T-helper 2 cell treated with Interferon-gamma antibody and Interleukin-4, amounts not matched to agents 5 μg/mL and 100 μg/mL, for 36 hours (primary cell): Measurements from ENCODE around the gene AQP6.

Experiments used
- DNase-seq: peaks from one replicate; pipeline ENCODE4 v3.0.0; 2021; ENCODE audit warnings: low spot score
- H3K27ac Mint-ChIP-seq: one replicate; pipeline ENCODE4 v1.8.0; 2021; ENCODE audit warnings: mild to moderate bottlenecking, mixed read lengths
- H3K27me3 Mint-ChIP-seq: one replicate; pipeline ENCODE4 v1.8.0; 2021; ENCODE audit warnings: low read depth, mixed read lengths
- H3K36me3 Mint-ChIP-seq: one replicate; pipeline ENCODE4 v1.8.0; 2021; ENCODE audit warnings: low read depth, mixed read lengths
- H3K4me1 Mint-ChIP-seq: one replicate; pipeline ENCODE4 v1.8.0; 2021; ENCODE audit warnings: low read depth, mixed read lengths
- H3K4me3 Mint-ChIP-seq: one replicate; pipeline ENCODE4 v1.8.0; 2022; ENCODE audit warnings: mild to moderate bottlenecking, moderate library complexity, mixed read lengths
- H3K9me3 Mint-ChIP-seq: one replicate; pipeline ENCODE4 v1.8.0; 2021; ENCODE audit warnings: mixed read lengths

AQP6 gene

DNA sequence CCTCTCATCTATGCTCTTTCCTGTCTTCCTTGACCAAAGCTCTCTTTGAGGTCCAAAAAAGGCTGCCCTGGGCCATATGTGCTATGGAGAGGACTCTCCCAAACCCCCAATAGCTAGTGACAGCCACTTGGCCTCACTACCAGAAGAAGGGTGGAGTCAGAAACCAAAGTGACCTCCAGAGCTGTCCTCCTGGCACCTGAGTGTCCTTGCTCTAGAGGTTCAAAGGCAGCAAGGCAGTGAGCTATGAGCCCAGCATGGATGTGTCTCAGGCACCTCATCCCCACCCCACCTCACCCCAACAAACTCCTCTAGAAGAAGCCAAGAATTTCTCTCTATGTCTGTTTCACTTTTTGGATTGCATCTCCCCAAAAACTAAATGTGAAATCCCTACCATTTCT is 15.2 kb upstream of the AQP6 start:
- Mint-ChIP-seq H3K4me1 (peaks cover 4% of the 10 kb centered on the region), H3K9me3 (no peaks in the 10 kb centered on the region), H3K27me3 (peaks cover 74% of the 10 kb centered on the region), H3K36me3 (no peaks in the 10 kb centered on the region), H3K27ac (no peak overlapping the region), H3K4me3 (no peak overlapping the region)
- no peak for DNase-seq

DNA sequence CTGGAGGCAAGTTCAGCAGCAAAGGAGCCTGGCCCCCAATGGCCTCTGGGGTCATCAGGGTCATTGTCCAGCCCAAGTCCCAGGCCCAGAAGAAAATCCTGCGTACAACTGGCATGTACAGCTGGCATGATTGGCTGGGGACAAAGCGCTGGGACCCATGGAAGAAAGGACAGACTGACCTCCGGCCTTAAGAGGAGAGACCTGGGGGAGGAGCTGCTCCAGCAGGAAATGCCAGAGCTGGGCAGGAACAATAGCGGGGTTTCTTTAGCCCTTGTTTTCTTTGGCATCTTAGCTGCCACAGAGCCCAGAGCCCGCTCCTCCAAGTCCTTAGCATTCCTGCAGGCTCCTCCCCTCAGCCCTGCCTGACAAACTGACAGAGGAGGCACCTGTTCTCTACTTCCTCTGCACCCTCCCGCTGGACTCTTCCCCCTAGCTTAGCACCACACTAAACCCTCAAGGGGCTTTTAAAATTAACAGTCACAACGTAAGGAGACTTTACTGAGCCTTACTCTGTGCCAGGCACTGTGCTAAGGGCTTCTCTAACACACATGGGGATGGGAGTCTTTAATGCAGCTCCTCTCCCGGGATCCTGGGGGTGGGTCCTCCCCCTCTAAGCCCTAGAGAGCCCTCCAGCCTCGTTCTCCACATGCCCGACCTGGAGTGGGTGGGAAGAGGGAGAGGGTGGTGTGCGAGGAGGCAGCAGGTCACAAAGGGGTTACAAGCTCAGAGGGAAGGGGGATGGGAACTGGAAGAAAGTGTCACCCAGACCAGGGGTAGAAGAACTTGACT is 12.9 kb upstream of the AQP6 start:
- Mint-ChIP-seq H3K27ac (no peak overlapping the region), H3K9me3 (no peaks in the 10 kb centered on the region)

DNA sequence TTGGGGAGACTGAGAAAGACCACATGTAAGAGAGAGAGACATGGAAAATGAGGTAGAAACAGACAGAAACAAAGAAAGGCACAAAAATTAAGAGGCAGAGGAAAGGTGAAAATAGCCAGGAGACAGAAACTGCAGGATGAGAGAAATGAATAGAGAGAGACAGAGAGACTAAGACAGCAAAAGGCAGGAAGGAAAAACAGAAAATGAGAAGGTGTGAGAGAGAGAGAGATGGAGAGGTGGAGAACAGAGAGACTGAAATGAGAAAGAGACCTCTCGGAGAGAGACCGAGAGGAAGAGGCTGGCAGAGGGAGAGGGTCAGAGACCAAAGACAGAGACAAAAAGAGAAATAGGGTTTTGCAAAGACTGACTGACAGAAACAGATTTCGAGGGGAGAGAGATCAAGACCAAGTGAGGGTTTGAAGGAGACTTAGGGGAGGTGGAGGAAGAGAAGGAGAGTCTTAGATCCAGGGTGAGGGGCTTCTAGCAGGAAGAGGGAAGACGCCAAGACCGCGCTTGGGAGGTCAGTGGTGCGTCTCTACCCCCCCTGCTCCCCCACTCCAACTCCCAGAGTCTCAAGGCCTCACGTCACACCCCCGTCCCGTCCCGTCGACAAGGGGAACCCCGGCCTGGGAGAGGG is 12.2 kb upstream of the AQP6 start:
- H3K4me3 Mint-ChIP-seq: peak overlapping the region; percentile 9
- peaks cover 4% of the 10 kb centered on the region for H3K4me1 Mint-ChIP-seq
- H3K36me3 Mint-ChIP-seq: no peaks in the 10 kb centered on the region
- DNase-seq: no peak
- no peak overlapping the region for H3K27ac Mint-ChIP-seq
- no peaks in the 10 kb centered on the region for H3K9me3 Mint-ChIP-seq
- H3K27me3 Mint-ChIP-seq: peaks cover 80% of the 10 kb centered on the region

More for the DNA sequence above, 12.9 kb upstream of the AQP6 start:
- Mint-ChIP-seq H3K4me3 (no peak overlapping the region), H3K4me1 (peaks cover 4% of the 10 kb centered on the region), H3K36me3 (no peaks in the 10 kb centered on the region), H3K27me3 (peaks cover 82% of the 10 kb centered on the region)
- no peak for DNase-seq

DNA sequence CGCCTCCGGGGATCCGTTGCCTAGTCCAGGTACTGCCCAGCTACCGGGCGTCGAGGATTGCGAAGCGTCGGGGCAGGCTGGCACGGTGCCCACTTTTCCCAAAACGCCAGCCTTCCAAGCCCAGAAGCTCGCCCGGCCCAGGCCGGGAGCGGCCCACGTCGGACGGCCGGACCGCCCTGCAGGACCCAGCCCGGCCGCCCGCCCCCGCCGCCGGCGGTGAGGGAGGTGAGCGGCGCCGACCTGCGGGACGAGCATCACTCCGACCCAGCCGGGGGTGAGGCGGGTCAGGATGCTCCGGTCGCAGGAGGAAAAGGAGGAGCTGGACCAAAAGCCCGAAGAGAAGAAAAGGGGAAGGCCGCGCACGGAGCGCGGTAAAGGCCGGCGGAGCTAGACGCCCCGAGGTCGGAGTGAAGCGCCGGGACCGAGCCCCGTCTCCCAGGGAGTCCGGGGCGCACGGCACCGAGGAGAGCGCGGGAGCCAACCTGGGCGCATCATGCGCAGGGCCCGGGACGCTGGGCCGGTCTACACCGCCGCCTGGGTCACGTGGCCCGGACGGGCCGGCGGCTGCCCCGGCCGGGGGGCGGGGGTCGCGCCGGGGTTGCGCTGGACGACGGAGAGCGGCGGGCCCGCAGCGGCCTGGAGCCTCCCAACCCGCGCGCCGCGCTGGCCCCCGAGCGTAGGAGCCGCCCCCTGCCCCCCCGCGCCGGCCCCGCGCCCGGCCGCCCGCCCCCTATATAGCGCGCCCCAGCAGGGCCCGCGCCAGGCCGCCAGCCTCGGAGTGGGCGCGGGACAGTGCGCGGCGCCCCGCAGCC is 11.4 kb upstream of the AQP6 start, which contains the start of gene AQP5:
TSS of gene AQP5 (plus strand) at position 762 of the 812 bp plus-strand sequence. CDS start 146 bp downstream, outside the sequence.
- Mint-ChIP-seq H3K27me3 (peaks cover 77% of the 10 kb centered on the region), H3K36me3 (no peaks in the 10 kb centered on the region), H3K9me3 (no peaks in the 10 kb centered on the region), H3K4me1 (peaks cover 4% of the 10 kb centered on the region), H3K4me3 (peak within 1 kb of the TSS; percentile 9), H3K27ac (no peak within 1 kb of the TSS)
- no peak for DNase-seq

DNA sequence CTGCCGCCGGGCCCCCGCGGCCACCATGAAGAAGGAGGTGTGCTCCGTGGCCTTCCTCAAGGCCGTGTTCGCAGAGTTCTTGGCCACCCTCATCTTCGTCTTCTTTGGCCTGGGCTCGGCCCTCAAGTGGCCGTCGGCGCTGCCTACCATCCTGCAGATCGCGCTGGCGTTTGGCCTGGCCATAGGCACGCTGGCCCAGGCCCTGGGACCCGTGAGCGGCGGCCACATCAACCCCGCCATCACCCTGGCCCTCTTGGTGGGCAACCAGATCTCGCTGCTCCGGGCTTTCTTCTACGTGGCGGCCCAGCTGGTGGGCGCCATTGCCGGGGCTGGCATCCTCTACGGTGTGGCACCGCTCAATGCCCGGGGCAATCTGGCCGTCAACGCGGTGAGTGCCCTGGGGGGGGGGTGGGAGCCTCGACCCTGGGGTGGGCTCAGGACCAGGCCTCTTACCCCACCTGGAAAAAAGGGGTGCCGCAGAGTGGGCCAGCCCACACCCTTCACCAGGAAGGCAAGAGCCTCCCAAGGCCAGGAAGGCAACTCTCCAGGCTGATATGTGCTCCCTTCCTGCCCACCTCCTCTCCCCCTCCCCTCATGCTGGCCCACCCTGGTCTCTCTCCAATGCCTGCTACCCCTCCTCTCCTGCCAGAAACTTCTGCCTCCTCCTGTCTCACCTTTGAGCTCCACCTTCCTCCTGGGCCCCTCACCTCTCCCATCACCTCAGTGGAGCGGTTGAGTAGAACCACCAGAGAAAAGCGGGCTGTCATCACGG is 10.6 kb upstream of the AQP6 start:
- peaks cover 71% of the 10 kb centered on the region for H3K27me3 Mint-ChIP-seq
- no peaks in the 10 kb centered on the region for H3K9me3 Mint-ChIP-seq
- no peak overlapping the region for H3K4me3 Mint-ChIP-seq

DNA sequence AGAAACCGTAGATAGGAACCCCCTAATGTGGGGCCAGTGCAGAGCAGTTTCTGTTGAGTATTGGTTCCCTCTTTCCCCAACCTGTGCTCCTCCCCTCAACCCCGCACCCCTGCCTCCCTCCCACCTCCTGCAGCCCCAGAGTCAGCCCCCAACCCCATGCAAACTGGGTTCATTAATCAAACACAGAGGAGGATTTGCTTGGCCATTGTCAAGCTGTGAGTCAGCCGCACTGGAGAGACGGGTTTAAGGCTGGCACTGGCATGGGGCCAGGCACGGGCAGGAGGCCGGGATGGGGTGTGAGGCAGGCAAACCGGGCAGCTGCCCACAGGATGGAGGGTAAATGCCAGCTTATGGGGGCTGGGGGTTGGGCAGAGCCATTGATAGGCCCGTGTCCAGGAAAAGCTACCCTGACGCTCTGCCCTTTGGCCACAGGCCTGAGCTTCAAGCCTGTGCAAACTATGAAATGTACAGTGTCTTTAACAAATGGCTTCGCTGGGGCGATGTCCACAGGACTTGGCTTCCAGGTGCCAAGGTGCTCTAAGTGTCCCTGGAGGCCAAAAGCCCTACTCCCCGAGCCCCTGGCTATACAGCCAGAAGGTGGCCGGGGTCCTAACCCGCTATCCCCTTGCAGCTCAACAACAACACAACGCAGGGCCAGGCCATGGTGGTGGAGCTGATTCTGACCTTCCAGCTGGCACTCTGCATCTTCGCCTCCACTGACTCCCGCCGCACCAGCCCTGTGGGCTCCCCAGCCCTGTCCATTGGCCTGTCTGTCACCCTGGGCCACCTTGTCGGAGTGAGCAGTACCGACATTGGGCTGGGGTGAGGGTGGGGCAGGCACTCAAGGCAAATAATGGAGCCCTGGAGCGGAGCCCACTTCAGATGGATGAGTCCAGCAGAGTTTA is 9.6 kb upstream of the AQP6 start:
- peaks cover 9% of the 10 kb centered on the region for H3K4me1 Mint-ChIP-seq
- no peaks in the 10 kb centered on the region for H3K9me3 Mint-ChIP-seq
- no peak overlapping the region for H3K27ac Mint-ChIP-seq
- DNase-seq: no peak
- no peaks in the 10 kb centered on the region for H3K36me3 Mint-ChIP-seq
- H3K4me3 Mint-ChIP-seq: no peak overlapping the region
- peaks cover 62% of the 10 kb centered on the region for H3K27me3 Mint-ChIP-seq

More for the DNA sequence above, 10.6 kb upstream of the AQP6 start:
- no peak for DNase-seq
- Mint-ChIP-seq H3K36me3 (no peaks in the 10 kb centered on the region), H3K27ac (no peak overlapping the region), H3K4me1 (peaks cover 8% of the 10 kb centered on the region)

DNA sequence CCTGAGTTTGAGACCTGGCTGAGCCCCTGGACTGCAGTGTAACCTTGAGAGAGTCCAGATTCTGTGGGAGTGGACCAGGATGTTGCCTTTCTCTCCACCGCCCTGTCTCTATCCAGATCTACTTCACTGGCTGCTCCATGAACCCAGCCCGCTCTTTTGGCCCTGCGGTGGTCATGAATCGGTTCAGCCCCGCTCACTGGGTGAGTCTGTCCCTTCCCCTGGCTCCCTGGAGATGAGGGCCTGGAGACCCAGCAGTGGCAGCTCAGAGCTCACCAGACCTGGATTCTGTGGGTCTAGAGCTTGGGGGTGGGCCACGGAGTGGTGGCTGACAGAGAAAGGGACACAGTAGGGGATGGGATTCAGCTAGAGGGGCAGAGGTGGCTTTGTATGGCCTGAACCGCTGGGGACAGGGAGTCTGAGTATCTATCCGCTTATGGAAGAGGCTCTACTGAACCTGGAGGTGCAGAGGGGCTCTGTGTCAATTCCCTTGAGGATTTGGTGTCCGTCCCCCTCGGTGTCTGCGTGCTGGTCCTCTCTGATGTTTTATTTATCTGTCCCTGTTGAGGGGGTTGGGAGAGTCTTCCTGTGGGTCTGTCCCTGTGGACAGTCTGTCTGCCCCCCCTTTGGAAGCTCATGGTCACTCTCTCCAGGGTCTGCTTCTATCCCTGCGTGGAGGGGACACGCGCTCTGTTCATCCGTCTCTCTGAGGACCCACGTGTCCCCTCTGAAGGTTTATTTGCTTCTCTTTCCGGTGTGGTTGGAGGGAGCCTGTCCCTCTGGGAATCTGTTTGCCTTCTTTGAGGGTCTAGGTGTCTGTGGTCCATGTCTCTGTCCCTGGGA is 8.6 kb upstream of the AQP6 start:
- no peak for DNase-seq
- H3K27me3 Mint-ChIP-seq: peaks cover 51% of the 10 kb centered on the region
- H3K9me3 Mint-ChIP-seq: no peaks in the 10 kb centered on the region
- H3K4me3 Mint-ChIP-seq: no peak overlapping the region
- peaks cover 9% of the 10 kb centered on the region for H3K4me1 Mint-ChIP-seq
- no peak overlapping the region for H3K27ac Mint-ChIP-seq
- H3K36me3 Mint-ChIP-seq: no peaks in the 10 kb centered on the region

DNA sequence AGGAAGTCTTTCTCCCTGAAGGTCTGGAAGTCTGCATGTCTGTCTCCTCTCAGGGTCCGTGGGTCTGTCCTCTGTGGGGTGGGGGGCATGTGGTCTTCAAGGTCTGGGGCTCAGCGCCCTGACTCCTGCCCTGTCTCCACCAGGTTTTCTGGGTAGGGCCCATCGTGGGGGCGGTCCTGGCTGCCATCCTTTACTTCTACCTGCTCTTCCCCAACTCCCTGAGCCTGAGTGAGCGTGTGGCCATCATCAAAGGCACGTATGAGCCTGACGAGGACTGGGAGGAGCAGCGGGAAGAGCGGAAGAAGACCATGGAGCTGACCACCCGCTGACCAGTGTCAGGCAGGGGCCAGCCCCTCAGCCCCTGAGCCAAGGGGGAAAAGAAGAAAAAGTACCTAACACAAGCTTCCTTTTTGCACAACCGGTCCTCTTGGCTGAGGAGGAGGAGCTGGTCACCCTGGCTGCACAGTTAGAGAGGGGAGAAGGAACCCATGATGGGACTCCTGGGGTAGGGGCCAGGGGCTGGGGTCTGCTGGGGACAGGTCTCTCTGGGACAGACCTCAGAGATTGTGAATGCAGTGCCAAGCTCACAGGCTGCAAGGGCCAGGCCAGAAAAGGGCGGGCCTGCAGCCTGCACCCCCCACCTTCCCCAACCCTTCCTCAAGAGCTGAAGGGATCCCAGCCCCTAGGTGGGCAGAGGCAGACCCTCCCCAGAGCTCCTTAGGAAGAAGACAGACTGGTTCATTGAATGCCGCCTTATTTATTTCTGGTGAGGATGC is 7.7 kb upstream of the AQP6 start:
- Mint-ChIP-seq H3K27me3 (peaks cover 42% of the 10 kb centered on the region), H3K27ac (no peak overlapping the region), H3K9me3 (no peaks in the 10 kb centered on the region), H3K4me3 (no peak overlapping the region), H3K36me3 (no peaks in the 10 kb centered on the region), H3K4me1 (peaks cover 9% of the 10 kb centered on the region)
- DNase-seq: no peak

DNA sequence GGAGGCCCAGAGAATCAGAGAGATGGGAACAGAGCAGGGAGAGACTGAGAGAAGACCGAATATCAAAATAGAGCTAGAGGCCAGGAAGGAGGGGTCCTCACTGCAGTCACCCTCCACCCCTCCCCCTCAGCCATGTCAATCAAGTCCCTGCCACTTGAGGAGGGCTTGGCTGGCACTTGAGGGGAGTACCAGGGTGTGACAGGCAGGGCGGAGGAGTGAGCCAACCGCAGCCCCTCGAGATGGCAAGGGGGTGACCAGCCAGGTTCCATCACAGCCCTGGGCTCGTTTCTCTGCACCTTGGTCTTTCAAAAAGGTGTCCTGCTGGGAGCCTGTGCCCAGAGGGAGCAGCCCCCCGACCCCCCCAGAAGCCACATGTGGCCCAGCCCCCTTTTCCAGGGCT is 6.9 kb upstream of the AQP6 start:
- Mint-ChIP-seq H3K9me3 (no peaks in the 10 kb centered on the region), H3K4me1 (peaks cover 5% of the 10 kb centered on the region), H3K4me3 (no peak overlapping the region), H3K27me3 (peaks cover 34% of the 10 kb centered on the region), H3K36me3 (no peaks in the 10 kb centered on the region), H3K27ac (no peak overlapping the region)
- no peak for DNase-seq

DNA sequence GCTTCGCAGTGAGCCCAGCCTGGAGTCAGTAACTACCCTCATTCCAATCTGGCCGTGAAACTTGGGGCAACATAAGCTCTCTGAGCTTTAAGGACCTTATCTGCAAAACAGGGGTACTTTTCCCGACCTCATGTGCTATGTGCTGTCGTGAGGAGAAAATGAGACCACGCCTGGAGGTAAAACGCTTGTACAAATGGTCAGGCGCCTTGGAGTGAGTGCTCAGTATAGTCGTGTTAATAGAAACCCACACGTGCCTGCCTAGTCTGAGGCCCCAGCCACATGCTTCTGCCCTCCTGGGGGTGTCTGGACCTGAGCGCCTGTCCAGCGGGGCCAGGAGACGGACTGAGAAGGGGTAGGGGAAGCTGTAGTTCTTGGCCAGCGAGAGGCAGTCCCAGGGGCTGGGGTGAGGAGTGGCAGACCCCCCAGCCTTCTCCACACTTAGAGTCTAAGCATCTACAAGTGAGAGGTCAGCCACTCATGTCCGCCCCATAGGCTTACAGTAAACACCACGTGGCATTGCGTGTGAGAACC is 6.2 kb upstream of the AQP6 start:
- peaks cover 5% of the 10 kb centered on the region for H3K4me1 Mint-ChIP-seq
- H3K4me3 Mint-ChIP-seq: peak overlapping the region; percentile 18

DNA sequence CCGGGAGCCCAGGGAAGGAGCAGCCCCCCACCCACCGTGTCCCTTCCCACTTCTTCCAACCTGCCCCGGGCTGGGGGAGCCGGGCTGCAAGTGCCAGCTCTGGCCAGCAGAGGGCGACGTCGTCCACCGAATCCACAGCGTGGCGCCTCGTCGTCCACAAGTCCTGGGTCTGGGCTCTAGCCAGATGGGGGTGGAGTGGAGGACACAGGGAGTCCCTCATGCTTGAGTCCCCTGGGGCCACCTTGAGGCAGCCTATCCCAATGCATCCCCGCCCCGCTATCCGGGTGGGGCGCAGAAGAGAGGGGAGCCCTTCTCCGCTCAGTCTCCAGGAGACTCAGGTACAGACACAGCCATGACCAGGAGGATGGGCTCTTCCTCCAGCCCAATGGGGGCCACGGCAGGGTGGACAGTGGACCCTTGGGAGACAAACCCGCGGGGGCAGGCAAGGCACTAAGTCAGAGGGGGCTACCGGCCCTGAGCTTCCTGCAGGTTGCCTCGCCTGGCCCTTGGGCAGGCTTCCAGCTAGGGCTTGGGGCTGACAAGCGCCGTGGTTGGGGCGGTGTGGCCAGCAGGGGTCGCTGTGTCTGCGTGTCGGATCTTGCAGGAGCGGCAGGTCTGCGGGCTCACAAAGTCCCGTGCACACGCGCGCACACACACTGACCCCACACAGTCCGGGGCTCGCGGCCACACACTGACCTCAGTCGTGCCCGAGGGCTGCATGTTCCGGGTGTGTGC is 5.5 kb upstream of the AQP6 start:
- peak; percentile 87 for DNase-seq
- H3K27ac Mint-ChIP-seq: peak overlapping the region; percentile 17

More for the DNA sequence above, 6.2 kb upstream of the AQP6 start:
- no peak for DNase-seq
- Mint-ChIP-seq H3K36me3 (no peaks in the 10 kb centered on the region), H3K27ac (no peak overlapping the region), H3K27me3 (peaks cover 34% of the 10 kb centered on the region), H3K9me3 (no peaks in the 10 kb centered on the region)

More for the DNA sequence above, 5.5 kb upstream of the AQP6 start:
- Mint-ChIP-seq H3K4me3 (peak overlapping the region; percentile 72), H3K4me1 (peaks cover 5% of the 10 kb centered on the region), H3K27me3 (peaks cover 31% of the 10 kb centered on the region), H3K9me3 (no peaks in the 10 kb centered on the region), H3K36me3 (no peaks in the 10 kb centered on the region)
